ENCODE data around the gene ZDHHC12. TPM values are rescaled to one million over a fixed set of nuclear protein-coding genes. Genes with fewer than 3 reads are reported as not detected.

The ZDHHC12 gene
- total RNA-seq (2014; rRNA removed; shearing (Covaris generic)): 48.1 and 65.1 TPM in 2 replicates
- polyA plus RNA-seq (2016; fragmentation: Nextera tagmentation; extraction: Ambion mirVana): 41.6 and 44.0 TPM in 2 replicates

DNA sequence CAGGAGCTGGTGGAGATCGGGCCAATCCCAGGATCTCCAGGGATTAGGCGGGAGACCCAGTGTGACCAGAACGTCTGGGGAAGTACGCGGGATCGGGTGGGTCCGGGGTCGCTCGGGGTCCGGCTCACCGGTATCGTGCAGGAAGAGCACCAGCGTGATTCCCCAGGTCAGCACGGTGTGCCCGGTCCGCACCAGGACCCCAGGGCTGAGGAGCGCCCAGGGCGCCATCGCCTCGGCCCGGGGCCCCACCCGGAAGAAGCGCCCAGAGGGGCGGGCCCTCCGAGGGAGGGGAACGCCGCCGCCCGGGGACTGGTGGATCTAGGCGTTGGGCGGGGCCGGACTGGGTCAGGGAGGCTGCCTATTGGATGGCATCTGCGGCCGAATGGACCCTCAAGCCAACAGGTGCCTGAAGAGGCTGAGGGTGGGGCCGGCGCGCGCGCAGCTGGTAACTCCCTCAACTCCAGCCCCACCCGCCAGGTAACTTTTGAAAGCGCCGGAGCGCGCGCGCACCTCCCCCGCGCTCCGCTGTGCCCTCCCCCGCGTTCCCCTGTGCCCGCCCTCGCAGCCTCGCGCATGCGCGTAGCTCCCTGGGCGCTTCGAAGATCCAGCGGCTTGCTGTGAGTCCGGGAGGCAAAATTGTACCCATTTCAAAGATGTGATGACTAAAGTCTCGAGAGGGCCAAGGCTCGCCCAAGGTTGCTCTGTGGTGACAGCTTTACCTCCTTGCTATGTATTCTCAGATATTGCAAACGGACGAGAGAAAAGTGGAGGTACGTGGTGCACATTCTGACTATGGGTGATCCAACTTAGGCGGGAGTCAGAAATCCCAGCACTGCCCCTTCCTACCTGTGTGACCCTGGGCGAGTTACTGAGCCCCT is at the start of gene ZDHHC12:
Gene ZDHHC12 (minus strand): TSS at position 262 of the 878 bp plus-strand sequence. CDS start 34 bp downstream, at position 228.
- DNase-seq: peak; percentile 96
- no peaks in the 10 kb centered on the region for H3K9me3 ChIP-seq (ENCODE audit: low read depth)
- H3K27ac ChIP-seq: no peak within 1 kb of the TSS
- H3K9ac ChIP-seq: peak within 1 kb of the TSS; percentile 60
- no peak for TF ChIP-seq EZH2phosphoT487 (IDR thresholded peaks at IDR 0.05; ENCODE audit: insufficient read depth, low read depth)
- TF ChIP-seq EZH2 (IDR thresholded peaks at IDR 0.05; ENCODE audit: insufficient read depth, poor library complexity, severe bottlenecking): no peak
- no peaks in the 10 kb centered on the region for H3K79me2 ChIP-seq (ENCODE audit: insufficient read depth)
- H3K9me2 ChIP-seq (ENCODE audit: insufficient read depth): no peaks in the 10 kb centered on the region
- 5 to 11% methylated on average over 32 to 46 of the region's 68 CpGs for WGBS, 2 experiments (ENCODE audit: low coverage in 1 of 2, low lambda C conversion rate in 2 of 2, missing lambda C conversion rate in 2 of 2)
- no peaks in the 10 kb centered on the region for H4K20me1 ChIP-seq (ENCODE audit: insufficient read depth)
- H3K36me3 ChIP-seq (ENCODE audit: low read depth): no peaks in the 10 kb centered on the region
- H3K4me3 ChIP-seq: peak within 1 kb of the TSS; percentile 75
- H3K4me1 ChIP-seq (ENCODE audit: insufficient read depth): no peaks in the 10 kb centered on the region
- in situ Hi-C loops (cut with MboI): no loop called here
- H2AFZ ChIP-seq: peak within 1 kb of the TSS; percentile 88
- H3F3A ChIP-seq (ENCODE audit: insufficient read depth): 0 out of 2 replicates have a peak, but pooled peaks cover 5% of the 10 kb centered on the region
- H3K4me2 ChIP-seq (ENCODE audit: unreplicated experiment): peak within 1 kb of the TSS; percentile 84
- H3K27me3 ChIP-seq (replicated peaks; ENCODE audit: insufficient read depth): no peaks in the 10 kb centered on the region

DNA sequence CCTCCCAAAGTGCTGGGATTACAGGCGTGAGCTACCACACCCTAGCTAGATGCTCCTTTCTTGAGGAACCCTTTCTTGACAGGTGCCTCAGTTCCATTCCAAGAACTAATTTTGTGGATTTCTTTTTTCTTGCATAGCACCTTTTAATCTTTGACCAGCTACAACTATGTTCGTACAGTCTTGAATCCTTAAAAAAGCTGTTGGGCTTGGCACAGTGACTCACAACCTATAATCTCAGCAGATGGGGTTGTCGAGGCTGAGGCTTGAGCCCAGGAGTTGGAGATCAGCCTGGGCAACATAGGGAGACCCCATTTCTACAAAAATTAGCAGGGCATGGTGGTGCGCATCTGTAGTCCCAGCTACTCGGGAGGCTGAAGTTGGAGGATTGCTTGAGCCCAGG is 49.1 kb upstream of the ZDHHC12 start:
- peaks cover 5% of the 10 kb centered on the region for H3K4me1 ChIP-seq (ENCODE audit: insufficient read depth)
- H3K27me3 ChIP-seq (replicated peaks; ENCODE audit: insufficient read depth): no peaks in the 10 kb centered on the region
- H3K9ac ChIP-seq: no peak overlapping the region
- no peaks in the 10 kb centered on the region for H3K9me3 ChIP-seq (ENCODE audit: low read depth)
- DNase-seq: no peak
- H3K9me2 ChIP-seq (ENCODE audit: insufficient read depth): no peaks in the 10 kb centered on the region
- no peak overlapping the region for H3K27ac ChIP-seq
- no peak for TF ChIP-seq EZH2 (IDR thresholded peaks at IDR 0.05; ENCODE audit: insufficient read depth, poor library complexity, severe bottlenecking)
- no peak for TF ChIP-seq EZH2phosphoT487 (IDR thresholded peaks at IDR 0.05; ENCODE audit: insufficient read depth, low read depth)
- H3K36me3 ChIP-seq (ENCODE audit: low read depth): no peaks in the 10 kb centered on the region
- no peak overlapping the region for H3K4me3 ChIP-seq
- no peaks in the 10 kb centered on the region for H4K20me1 ChIP-seq (ENCODE audit: insufficient read depth)
- H3K4me2 ChIP-seq (ENCODE audit: unreplicated experiment): no peak overlapping the region
- H3K79me2 ChIP-seq (ENCODE audit: insufficient read depth): peaks cover 31% of the 10 kb centered on the region
- 83 to 85% methylated on average over 5 of the region's 5 CpGs for WGBS, 2 experiments (ENCODE audit: low coverage in 1 of 2, low lambda C conversion rate in 2 of 2, missing lambda C conversion rate in 2 of 2)
- in situ Hi-C loops (cut with MboI): no loop called here
- H3F3A ChIP-seq (ENCODE audit: insufficient read depth): no peaks in the 10 kb centered on the region
- H2AFZ ChIP-seq: no peak overlapping the region

- peak; percentile 98 for DNase-seq
- Histone ChIP-seq H2AFZ (peak within 1 kb of the TSS; percentile 91), H3K27me3 (replicated peaks; ENCODE audit: insufficient read depth) (no peaks in the 10 kb centered on the region), H3K27ac (peak within 1 kb of the TSS; percentile 89), H3K4me1 (ENCODE audit: insufficient read depth) (peaks cover 5% of the 10 kb centered on the region), H3K9me2 (ENCODE audit: insufficient read depth) (no peaks in the 10 kb centered on the region), H3K4me3 (peak within 1 kb of the TSS; percentile 93), H3K9ac (peak within 1 kb of the TSS; percentile 95), H3K9me3 (ENCODE audit: low read depth) (no peaks in the 10 kb centered on the region), H3K4me2 (ENCODE audit: unreplicated experiment) (peak within 1 kb of the TSS; percentile 83), H3K36me3 (ENCODE audit: low read depth) (no peaks in the 10 kb centered on the region), H3K79me2 (ENCODE audit: insufficient read depth) (peaks cover 42% of the 10 kb centered on the region), H4K20me1 (ENCODE audit: insufficient read depth) (no peaks in the 10 kb centered on the region), H3F3A (ENCODE audit: insufficient read depth) (no peaks in the 10 kb centered on the region)
- no peak for TF ChIP-seq EZH2 (IDR thresholded peaks at IDR 0.05; ENCODE audit: insufficient read depth, poor library complexity, severe bottlenecking)
- TF ChIP-seq EZH2phosphoT487 (IDR thresholded peaks at IDR 0.05; ENCODE audit: insufficient read depth, low read depth): no peak
- in situ Hi-C loops (cut with MboI): no loop called here
- WGBS, 2 experiments (ENCODE audit: low coverage in 1 of 2, low lambda C conversion rate in 2 of 2, missing lambda C conversion rate in 2 of 2): 1 to 2% methylated on average over 58 to 64 of the region's 72 CpGs
Measured at GRCh38 chr9:128771745-128772519, 48.0 kb upstream of the ZDHHC12 start, which contains the start of gene ZER1. ZER1 (minus strand) TSS chr9:128771927; CDS start chr9:128755565, 16,362 bp downstream.

GRCh38 chr9:128771094-128771721 is 47.3 kb upstream of the ZDHHC12 start:
- DNase-seq: peak; percentile 64
- no peaks in the 10 kb centered on the region for H3K9me3 ChIP-seq (ENCODE audit: low read depth)

More at GRCh38 chr9:128771094-128771721, 47.3 kb upstream of the ZDHHC12 start:
- Histone ChIP-seq H3K79me2 (ENCODE audit: insufficient read depth) (peaks cover 47% of the 10 kb centered on the region), H3F3A (ENCODE audit: insufficient read depth) (no peaks in the 10 kb centered on the region), H3K36me3 (ENCODE audit: low read depth) (no peaks in the 10 kb centered on the region), H3K27me3 (replicated peaks; ENCODE audit: insufficient read depth) (no peaks in the 10 kb centered on the region), H3K27ac (peak overlapping the region; percentile 89), H3K4me3 (peak overlapping the region; percentile 93), H4K20me1 (ENCODE audit: insufficient read depth) (no peaks in the 10 kb centered on the region), H3K4me1 (ENCODE audit: insufficient read depth) (peaks cover 5% of the 10 kb centered on the region), H3K4me2 (ENCODE audit: unreplicated experiment) (peak overlapping the region; percentile 83), H3K9ac (peak overlapping the region; percentile 95), H3K9me2 (ENCODE audit: insufficient read depth) (no peaks in the 10 kb centered on the region), H2AFZ (peak overlapping the region; percentile 91)
- no peak for TF ChIP-seq EZH2 (IDR thresholded peaks at IDR 0.05; ENCODE audit: insufficient read depth, poor library complexity, severe bottlenecking)
- no peak for TF ChIP-seq EZH2phosphoT487 (IDR thresholded peaks at IDR 0.05; ENCODE audit: insufficient read depth, low read depth)
- 1 to 3% methylated on average over 26 to 28 of the region's 28 CpGs for WGBS, 2 experiments (ENCODE audit: low coverage in 1 of 2, low lambda C conversion rate in 2 of 2, missing lambda C conversion rate in 2 of 2)
- in situ Hi-C loops (cut with MboI): no loop called here

Measured in GM23248 (cell line).